ENCODE results near the gene SUDS3.

Gene SUDS3

GRCh38 chr12:118357257-118358007, 18.9 kb upstream of the SUDS3 start:
- peak; percentile 82 for DNase-seq (ENCODE audit: low spot score)

GRCh38 chr12:118358008-118358359, 18.4 kb upstream of the SUDS3 start:
- DNase-seq (ENCODE audit: low spot score): no peak

GRCh38 chr12:118358612-118359540, 17.5 kb upstream of the SUDS3 start:
- peak; percentile 51 for DNase-seq (ENCODE audit: low spot score)

- no peak for DNase-seq (ENCODE audit: low spot score)
Observed at GRCh38 chr12:118359541-118359915, 16.8 kb upstream of the SUDS3 start.

DNA sequence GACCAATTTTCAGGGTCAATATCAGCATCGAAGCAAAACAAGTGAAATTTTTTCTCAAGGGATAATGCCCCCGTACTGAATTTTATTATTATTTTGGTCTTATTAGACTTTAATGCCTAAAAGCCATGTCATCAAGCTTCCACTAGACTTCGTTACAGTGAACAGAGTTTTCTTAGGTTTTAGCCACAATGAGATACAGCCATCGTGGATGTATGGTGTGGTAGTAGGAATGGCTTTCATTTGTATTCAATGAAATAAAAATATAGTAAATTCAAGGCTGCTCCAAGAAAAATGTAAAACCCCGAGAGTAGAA, 15.3 kb upstream of the SUDS3 start:
- DNase-seq (ENCODE audit: low spot score): no peak

GRCh38 chr12:118361889-118362288, 14.5 kb upstream of the SUDS3 start:
- no peak for DNase-seq (ENCODE audit: low spot score)

DNA sequence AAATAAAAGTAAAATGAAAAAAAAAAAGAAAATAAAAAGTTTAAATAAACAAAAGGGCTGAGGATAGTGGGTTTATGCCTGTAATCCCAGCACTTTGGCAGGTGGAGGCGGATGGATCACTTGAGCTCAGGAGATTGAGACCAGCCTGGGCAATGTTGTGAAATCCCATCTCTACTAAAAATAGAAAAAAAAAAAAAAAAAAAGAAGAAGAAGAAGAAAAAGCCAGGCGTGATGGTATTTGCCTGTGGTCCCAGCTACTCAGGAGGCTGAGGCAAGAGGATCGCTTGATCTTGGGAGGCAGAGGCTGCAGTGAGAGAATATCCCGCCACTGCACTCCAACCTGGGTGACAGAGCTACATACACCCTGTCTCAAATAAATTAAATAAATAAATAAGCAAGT, 7.5 kb upstream of the SUDS3 start:
- no peak for DNase-seq (ENCODE audit: low spot score)

- DNase-seq (ENCODE audit: low spot score): no peak
Observed at GRCh38 chr12:118370601-118371000, 5.8 kb upstream of the SUDS3 start.

DNA sequence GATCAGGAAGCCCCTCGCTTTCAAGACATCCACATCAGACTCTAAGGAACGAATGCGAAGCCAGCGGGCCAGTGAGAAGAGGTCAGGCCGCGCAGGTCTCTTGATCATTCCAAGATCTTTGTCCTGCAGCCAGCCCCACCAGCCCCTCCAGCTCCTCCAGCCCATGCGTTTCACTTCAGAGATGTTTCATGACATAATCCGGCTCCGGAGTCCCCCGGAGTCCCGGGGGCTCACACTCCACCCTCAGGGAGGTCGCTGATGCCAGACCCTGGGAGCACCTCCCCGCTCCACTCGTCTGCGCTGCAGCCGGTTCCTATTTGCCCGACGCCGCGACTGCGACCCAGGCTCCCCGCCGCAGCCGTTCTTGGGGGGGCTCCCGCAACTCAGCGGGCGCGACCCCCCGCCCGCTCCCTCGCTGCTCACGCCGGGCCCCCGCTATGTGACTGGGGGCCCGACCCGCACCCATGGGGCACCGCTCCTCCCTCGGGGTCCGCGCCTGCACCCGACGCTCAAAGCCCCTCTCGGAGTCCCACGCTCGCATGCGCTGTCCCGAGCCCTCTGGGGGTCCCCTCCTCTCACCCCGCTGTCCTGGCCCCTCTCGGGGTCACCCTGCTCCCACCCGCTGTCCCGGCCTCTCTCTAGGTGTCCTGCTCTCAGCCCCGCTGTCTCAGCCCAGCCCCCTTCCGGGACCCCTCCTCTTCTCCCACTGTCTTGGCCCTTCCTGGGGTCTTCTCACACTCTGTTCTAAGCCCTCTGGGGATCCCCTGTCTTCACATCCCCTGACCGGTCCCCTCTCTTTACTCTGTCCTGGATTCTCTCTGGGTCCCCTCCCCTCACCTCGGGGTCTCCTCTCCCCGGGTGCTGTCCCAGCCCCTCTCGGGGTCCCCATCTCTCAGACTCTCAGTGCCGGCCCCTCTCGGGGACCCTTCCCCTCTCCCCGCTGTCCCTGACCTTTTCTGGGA, 4.8 kb upstream of the SUDS3 start:
- DNase-seq (ENCODE audit: low spot score): no peak

GRCh38 chr12:118372541-118373495, 3.5 kb upstream of the SUDS3 start, which contains the start of gene TAOK3:
TAOK3 (minus strand) TSS chr12:118372907; CDS start chr12:118255567, 117,340 bp downstream.
- peak; percentile 97 for DNase-seq (ENCODE audit: low spot score)

DNA sequence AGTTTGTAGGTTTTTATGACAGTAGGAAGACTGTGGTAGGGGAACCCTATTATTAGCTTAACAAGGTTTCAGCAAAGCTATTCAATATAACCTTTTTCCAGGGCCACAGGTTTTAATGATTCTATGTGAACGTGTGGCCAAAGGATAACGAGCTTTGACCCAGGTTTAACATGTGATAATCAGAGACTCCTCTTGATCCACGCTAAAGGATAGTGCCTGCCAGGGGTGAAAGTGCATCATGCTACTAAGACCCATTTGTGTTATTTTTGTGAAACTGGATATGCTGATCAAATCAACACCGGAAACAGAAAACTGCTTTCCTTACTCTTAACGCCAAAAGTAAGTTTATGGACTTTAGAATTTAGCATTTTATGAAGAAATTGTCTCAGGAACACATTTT, 2.7 kb upstream of the SUDS3 start:
- no peak for DNase-seq (ENCODE audit: low spot score)

DNA sequence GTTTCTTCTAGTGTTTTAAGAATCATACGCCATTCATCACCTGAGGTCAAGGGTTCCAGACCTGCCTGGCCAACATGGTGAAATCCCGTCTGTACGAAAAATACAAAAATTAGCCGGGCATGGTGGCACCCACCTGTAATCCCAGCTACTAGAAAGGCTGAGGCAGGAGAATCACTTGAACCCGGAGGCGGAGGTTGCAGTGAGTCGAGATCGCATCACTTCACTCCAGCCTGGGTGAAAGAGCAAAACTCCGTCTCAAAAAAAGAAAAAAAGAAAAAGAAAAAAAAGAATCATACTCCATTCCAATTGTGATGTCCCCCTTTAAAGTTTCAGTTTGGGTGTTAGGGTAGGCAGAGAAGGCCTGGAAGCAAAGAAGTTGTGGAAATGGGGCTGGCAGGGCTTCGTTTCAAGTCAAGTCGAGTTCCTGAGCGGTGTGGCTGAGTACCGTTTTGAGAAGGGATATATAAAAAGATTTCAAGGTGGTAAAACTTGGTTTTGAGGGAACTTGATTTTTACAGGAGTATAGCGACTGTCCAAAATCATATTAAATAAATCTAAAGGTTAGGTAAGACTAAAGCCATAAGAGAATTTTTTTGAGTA, 2.1 kb upstream of the SUDS3 start:
- no peak for DNase-seq (ENCODE audit: low spot score)

DNA sequence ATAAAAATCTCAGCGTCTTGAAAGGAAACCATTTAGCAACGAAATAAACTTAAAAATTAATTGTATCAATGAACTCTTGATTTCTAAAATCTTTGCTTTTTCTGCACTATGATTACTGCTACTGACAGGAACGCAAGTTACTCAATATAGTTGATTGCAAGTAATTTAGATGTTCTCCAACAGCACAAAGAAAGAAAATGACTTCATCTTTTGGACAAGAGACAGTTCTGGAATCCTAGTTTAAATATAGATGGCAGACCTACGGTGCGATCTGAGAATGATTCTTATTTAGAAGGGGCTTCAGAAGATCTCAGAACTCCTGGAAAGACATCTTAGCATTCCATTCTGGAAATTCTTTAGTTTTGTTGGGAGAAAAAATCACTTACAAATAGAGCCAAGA, 1.4 kb upstream of the SUDS3 start:
- DNase-seq (ENCODE audit: low spot score): no peak

DNA sequence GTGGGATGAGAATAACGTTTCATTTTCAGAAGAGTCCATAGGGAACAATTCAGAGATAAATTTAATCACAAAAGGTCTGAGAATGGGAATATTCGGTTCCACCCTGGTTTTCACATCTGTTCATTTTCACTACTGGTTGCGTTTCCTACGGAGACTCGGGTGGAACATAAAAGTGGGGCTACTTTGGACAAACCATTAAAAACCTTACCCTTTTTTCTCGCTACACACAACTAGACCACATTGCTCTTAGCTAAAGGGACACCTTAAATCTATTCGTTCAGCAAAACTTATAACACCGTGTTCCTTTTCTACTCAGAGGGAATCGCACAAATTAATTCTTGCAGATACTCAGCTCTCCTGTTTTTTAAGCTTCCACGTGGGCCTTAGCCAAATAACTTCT, 1.0 kb upstream of the SUDS3 start:
- peak; percentile 65 for DNase-seq (ENCODE audit: low spot score)

DNA sequence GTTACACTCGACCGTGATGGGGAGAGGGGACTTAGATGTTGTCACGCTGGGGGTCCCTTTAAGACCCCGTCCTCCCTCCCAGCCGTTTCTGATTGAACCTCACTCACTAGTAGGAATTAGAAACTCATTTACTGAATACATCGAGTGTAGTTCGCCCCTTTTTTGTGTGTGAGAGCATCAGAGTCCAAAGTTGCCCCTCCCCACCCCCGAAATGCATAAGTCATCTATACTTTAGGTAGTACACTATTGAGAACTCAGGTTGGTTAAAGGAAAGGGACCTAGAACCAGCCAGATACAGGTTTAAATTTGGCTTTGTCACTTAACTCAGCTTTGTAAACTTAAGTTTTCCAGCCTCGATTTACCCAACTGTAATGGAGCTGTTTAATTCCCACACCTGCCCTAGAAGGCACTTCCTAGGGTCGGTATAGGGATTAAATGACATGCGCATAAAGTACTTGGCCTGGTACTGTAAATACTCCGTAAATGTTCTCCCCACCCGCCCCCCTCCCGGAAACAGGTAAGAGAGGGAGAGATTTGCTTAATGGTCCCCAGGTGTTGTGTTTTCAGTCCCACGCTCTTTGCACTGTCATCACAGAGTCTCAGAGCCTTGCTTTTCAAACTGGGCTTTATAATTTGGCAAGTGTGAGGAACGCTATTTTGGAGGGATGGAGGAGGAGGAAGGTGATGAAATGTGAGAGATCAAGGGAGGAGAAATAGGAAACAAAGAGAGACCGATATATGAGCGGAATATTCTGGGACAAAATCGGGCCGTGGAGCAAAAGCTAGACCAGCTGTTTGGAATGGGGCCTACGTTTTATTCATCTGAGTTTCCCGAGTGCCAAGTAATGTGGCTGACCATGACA, 897 bp downstream of the SUDS3 start:
- DNase-seq (ENCODE audit: low spot score): no peak

GRCh38 chr12:118377884-118378470, 1.6 kb downstream of the SUDS3 start:
- DNase-seq (ENCODE audit: low spot score): peak; percentile 81

DNA sequence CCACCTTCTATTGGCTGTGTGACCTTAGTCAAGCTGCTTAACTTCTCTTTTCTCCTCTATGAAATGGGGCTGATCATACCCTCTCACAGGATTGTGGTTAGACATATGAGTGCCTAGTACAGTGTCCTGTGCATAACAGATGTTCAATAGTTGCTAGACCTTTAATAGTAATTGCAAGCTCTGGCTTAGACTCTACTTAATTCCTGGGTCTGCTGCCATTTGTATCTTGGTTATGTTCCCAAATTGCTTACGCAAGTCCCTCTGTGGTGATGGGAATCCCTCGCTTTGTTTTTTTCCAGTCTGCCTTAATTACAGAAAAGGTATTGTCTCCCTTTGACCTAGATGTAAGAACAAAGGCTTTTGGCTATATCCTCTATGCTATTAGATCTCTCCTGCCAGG, 15.1 kb downstream of the SUDS3 start:
- peak; percentile 20 for DNase-seq (ENCODE audit: low spot score)

DNA sequence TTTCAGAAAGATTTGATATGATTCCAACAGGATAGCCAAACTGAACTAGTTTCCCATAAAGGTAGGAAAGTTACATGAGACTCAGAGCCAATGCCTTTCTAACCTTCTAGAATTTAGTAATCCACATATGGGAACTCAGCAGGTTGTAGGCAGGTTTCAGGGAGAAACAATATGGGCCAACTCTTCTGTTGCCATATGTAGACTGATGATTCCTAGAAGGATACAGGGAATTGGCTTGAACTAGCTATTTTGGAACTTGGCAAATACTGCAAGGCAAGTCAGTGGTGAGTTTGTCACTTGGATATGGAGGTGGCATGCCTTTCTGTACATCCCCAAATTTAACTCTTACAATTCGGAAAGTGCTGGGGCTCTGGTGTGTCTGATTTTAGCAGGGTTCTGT, 15.5 kb downstream of the SUDS3 start:
- peak; percentile 28 for DNase-seq (ENCODE audit: low spot score)

DNA sequence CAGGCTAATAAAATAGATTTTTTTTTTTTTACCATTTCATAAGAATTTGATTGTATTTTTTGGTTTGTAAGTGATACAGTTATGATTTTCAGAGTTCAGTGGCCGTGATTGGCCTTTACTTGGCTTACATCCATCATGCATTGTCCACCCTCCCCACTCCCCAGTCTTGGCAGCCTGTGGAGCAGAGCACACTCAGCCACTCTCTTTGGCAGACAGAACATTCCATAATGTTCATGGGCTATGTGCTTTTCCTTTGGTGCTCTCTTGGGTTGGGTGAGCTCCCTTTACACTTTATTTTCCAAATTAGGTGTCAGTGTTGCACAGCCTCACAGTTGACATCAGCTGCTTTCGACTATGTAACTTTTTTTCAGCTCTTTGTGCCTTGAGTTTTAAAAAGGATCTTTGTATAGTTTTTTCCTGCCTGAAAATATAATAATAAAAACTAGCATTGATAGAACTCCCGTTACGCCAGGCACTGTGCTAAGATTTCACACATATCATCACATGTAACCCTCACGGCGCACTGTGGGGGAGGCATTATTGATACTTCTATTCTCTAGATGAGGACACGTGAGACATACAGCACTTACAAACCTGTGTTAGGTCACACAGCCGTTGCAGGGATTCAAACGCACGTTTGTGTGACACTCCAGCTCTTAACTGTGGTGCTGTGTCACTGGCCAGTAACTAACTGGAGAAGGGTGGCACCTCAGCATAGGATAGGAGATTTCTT, 21.5 kb downstream of the SUDS3 start:
- DNase-seq (ENCODE audit: low spot score): peak; percentile 42
